GM18498 (cell line): ENCODE data around the gene EPS8.

ENCODE experiments used
- ATAC-seq: cut with Tn5 transposase; IDR thresholded peaks from one replicate; pipeline ENCODE4 v1.9.1; 2021; ENCODE audit warnings: mild to moderate bottlenecking, moderate library complexity; ENCODE audit not compliant: unreplicated experiment

Gene EPS8

GRCh38 chr12:15800278-15800677 is 11.1 kb upstream of the EPS8 start:
- ATAC-seq, result no peak

- no peak for ATAC-seq
Observed at GRCh38 chr12:15797818-15798217, 8.6 kb upstream of the EPS8 start.

- no peak for ATAC-seq
Observed at GRCh38 chr12:15796493-15797141, 7.4 kb upstream of the EPS8 start.

GRCh38 chr12:15794836-15795235 is 5.6 kb upstream of the EPS8 start:
- no peak for ATAC-seq

GRCh38 chr12:15794196-15794595 is 5.0 kb upstream of the EPS8 start:
- no peak for ATAC-seq

- ATAC-seq, result peak; percentile 41
Observed at GRCh38 chr12:15788233-15789219, 662 bp downstream of the EPS8 start.

- no peak for ATAC-seq
Observed at GRCh38 chr12:15787778-15788177, 1.4 kb downstream of the EPS8 start.

- ATAC-seq, result no peak
Observed at GRCh38 chr12:15786772-15787171, 2.4 kb downstream of the EPS8 start.

GRCh38 chr12:15783288-15783687 is 5.9 kb downstream of the EPS8 start:
- no peak for ATAC-seq

- no peak for ATAC-seq
Observed at GRCh38 chr12:15782667-15783066, 6.5 kb downstream of the EPS8 start.

GRCh38 chr12:15779925-15780324 is 9.3 kb downstream of the EPS8 start:
- no peak for ATAC-seq

- ATAC-seq, result no peak
Observed at GRCh38 chr12:15778126-15778525, 11.1 kb downstream of the EPS8 start.

- no peak for ATAC-seq
Observed at GRCh38 chr12:15777355-15778012, 11.7 kb downstream of the EPS8 start.

GRCh38 chr12:15776532-15776931 is 12.7 kb downstream of the EPS8 start:
- no peak for ATAC-seq

- no peak for ATAC-seq
Observed at GRCh38 chr12:15774819-15775218, 14.4 kb downstream of the EPS8 start.

GRCh38 chr12:15772405-15773018 is 16.7 kb downstream of the EPS8 start:
- ATAC-seq, result no peak

GRCh38 chr12:15770581-15770980 is 18.6 kb downstream of the EPS8 start:
- no peak for ATAC-seq

- ATAC-seq, result no peak
Observed at GRCh38 chr12:15770021-15770420, 19.2 kb downstream of the EPS8 start.

GRCh38 chr12:15769586-15769985 is 19.6 kb downstream of the EPS8 start:
- no peak for ATAC-seq

- ATAC-seq, result no peak
Observed at GRCh38 chr12:15767301-15767700, 21.9 kb downstream of the EPS8 start.

- ATAC-seq, result no peak
Observed at GRCh38 chr12:15763328-15763727, 25.9 kb downstream of the EPS8 start.
